ENCODE measurements around the gene FAM193A.
"Not testable (repeated sequence)": the region's sequence is repeated elsewhere in the genome, so short reads cannot be mapped to it uniquely, and the experiment has no call there.

FAM193A gene

GRCh38 chr4:2767705-2768074 is 231.2 kb downstream of the FAM193A start:
- no peak for FAIRE-seq
- DNase-seq (ENCODE audit: low spot score): no peak

DNA sequence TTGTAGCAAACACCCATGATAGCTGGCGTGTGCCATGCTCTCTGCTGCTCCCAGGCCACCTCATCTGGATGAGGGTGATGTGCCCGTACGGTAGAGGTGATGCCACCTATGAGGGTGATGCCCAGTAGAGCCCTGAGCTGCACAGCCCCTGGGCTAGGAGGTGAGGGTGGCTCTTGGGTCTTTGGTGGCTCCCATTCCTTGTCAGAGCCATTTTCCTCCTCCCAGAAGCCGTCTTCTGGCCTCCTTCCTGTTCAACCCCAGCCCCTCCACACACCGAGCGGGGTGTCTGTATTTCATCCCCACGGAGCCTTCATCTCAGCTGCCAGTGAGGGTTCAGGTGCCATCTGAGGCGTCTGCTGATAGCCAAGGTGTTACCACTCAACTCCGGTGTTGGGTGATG is 231.7 kb downstream of the FAM193A start:
- FAIRE-seq (no peak), DNase-seq (ENCODE audit: low spot score) (no peak)

DNA sequence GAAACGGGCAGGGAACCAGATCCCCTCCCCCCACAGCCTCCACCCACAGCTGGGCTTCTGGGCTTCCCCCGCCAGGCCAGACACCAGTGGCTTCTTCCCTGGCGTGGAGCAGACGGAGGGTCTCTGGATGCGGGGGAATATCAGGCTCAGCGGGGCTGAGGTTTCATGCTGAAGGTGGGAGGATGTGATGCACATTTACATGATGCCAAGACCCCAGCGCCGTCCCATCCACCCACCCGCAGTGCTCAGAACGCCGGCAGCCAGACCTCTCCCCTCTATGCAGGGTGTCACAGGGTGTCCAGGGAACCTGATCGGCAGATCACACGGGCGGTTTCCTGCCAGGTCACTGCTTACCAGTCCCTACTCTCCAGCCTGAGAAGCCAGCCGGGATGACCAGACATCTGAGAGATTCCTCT is 232.5 kb downstream of the FAM193A start:
- DNase-seq (ENCODE audit: low spot score): no peak
- FAIRE-seq: no peak

DNA sequence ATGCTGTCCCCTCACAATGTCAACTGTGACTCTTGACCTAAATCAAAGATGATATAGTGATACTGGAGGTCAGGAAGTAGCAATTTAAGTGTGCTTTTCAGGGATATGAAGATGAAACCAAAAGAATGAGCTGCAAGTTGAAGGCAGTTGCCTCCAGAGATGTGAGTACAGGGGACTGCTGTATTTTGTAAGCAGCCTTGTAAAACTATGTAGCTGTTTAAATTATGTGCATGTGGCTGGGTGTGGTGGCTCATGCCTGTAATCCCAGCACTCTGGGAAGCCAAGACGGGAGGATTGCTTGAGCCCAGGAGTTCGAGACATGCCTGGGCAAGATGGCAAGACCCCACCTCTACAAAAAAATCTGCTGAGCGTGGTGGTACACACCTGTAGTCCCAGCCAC is 234.8 kb downstream of the FAM193A start:
- DNase-seq (ENCODE audit: low spot score) (no peak), FAIRE-seq (no peak)

- DNase-seq (ENCODE audit: low spot score); FAIRE-seq: not testable (repeated sequence)
Observed at GRCh38 chr4:2780643-2781042, 244.2 kb downstream of the FAM193A start.

DNA sequence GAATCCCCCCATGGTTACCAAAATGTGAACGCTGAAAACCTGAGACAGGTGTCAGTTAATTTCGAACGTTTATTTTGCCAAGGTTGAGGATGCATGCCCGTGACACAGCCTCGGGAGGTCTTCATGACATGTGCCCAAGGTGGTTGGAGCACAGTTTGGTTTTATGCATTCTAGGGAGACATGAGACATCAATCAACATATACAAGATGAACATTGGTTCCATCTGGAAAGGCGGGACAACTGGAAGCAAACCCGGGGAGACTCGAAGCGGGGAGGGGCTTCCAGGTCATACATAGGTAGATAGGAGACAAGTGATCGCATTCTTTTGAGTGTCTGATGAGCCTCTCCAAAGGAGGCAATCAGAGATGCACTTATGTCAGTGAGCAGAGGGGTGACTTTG is 245.5 kb downstream of the FAM193A start:
- DNase-seq (ENCODE audit: low spot score): no peak
- no peak for FAIRE-seq
